ENCODE data around the gene CDHR3.

DNA sequence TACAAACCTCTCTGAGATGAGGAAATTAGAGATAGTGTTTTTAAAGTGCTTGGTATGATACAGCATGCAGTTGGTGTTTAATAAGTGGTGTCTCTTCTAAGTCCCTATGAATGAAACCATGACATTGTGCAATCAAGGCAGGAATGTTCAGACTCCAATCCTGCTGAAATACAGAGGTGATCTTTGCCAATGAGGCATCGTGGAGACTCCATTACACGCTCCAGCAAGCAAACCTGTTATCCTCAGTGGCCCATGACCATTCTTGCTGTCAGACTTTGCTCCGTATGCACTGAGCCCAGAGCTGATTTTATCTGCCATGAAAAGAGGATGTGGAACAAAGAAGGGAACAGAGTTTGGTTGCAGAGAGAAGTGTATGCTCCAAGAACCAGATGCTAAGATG is 47.3 kb downstream of the CDHR3 start:
- TF ChIP-seq ZBTB1 (tag by site-specific recombination; IDR thresholded peaks at IDR 0.05) (no peak), SALL2 (tag by site-specific recombination; IDR thresholded peaks at IDR 0.05; ENCODE audit: borderline replicate concordance) (no peak), ZNF433 (tag by site-specific recombination; IDR thresholded peaks at IDR 0.05; ENCODE audit: low read depth) (no peak), ZNF473 (tag by site-specific recombination; IDR thresholded peaks at IDR 0.05) (no peak), REPIN1 (tag by site-specific recombination; IDR thresholded peaks at IDR 0.05; ENCODE audit: low read depth) (no peak), YY1 (tag by site-specific recombination; IDR thresholded peaks at IDR 0.05) (no peak)
- TF ChIP-seq, protein P1, sequence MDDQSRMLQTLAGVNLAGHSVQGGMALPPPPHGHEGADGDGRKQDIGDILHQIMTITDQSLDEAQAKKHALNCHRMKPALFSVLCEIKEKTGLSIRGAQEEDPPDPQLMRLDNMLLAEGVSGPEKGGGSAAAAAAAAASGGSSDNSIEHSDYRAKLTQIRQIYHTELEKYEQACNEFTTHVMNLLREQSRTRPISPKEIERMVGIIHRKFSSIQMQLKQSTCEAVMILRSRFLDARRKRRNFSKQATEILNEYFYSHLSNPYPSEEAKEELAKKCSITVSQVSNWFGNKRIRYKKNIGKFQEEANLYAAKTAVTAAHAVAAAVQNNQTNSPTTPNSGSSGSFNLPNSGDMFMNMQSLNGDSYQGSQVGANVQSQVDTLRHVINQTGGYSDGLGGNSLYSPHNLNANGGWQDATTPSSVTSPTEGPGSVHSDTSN (CRISPR knock-in tag; IDR thresholded peaks at IDR 0.05) = no peak
- TF ChIP-seq, protein P2, sequence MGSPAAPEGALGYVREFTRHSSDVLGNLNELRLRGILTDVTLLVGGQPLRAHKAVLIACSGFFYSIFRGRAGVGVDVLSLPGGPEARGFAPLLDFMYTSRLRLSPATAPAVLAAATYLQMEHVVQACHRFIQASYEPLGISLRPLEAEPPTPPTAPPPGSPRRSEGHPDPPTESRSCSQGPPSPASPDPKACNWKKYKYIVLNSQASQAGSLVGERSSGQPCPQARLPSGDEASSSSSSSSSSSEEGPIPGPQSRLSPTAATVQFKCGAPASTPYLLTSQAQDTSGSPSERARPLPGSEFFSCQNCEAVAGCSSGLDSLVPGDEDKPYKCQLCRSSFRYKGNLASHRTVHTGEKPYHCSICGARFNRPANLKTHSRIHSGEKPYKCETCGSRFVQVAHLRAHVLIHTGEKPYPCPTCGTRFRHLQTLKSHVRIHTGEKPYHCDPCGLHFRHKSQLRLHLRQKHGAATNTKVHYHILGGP (tag by site-specific recombination; IDR thresholded peaks at IDR 0.05) = no peak
- TF ChIP-seq, protein P3, sequence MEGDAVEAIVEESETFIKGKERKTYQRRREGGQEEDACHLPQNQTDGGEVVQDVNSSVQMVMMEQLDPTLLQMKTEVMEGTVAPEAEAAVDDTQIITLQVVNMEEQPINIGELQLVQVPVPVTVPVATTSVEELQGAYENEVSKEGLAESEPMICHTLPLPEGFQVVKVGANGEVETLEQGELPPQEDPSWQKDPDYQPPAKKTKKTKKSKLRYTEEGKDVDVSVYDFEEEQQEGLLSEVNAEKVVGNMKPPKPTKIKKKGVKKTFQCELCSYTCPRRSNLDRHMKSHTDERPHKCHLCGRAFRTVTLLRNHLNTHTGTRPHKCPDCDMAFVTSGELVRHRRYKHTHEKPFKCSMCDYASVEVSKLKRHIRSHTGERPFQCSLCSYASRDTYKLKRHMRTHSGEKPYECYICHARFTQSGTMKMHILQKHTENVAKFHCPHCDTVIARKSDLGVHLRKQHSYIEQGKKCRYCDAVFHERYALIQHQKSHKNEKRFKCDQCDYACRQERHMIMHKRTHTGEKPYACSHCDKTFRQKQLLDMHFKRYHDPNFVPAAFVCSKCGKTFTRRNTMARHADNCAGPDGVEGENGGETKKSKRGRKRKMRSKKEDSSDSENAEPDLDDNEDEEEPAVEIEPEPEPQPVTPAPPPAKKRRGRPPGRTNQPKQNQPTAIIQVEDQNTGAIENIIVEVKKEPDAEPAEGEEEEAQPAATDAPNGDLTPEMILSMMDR (tag by site-specific recombination; IDR thresholded peaks at IDR 0.05) = no peak

Measured in HEK293 (cell line).